K562 (cell line): ENCODE measurements around the gene ZFP69B. TPM values are rescaled to one million over a fixed set of nuclear protein-coding genes. Genes with fewer than 3 reads are reported as not detected.
A peak's percentile ranks its signal among the peaks of the same experiment; 100 is the strongest.

ENCODE experiments used
- ATAC-seq: fragments of 200-7000 bp; cut with Tn5 transposase; 3 replicates; pipeline ENCODE4 v1.9.1; 2020; ENCODE audit warnings: moderate library complexity
- BruUV-seq: library from RNA; stranded (reverse); fragments of 400-500 nt; replicated peaks from 2 replicates; lab custom pipeline; 2021; lab: Mats Ljungman, UMichigan
- CTCF ChIA-PET: fragments of 300-600 bp; formaldehyde crosslinking; extraction: SDS; loops from one replicate; lab custom pipeline; 2021; ENCODE audit warnings: low intra/inter-chr PET ratio; lab: Yijun Ruan, JAX
- POLR2A ChIA-PET: fragments of 300-600, 350-650 bp; sonication (Branson Sonifier 250); formaldehyde crosslinking; extraction: SDS; loops from one replicate; lab custom pipeline; 2021; ENCODE audit warnings: antibody characterized with exemption, inconsistent platforms; lab: Yijun Ruan, JAX
- DNase-seq, 4 experiments: peaks; one replicate each; pipeline versions ENCODE4 v3.0.0 to v3.0.0-alpha.2; 2011 to 2018; ENCODE audit warnings: low spot score in 3 of 4, mixed read lengths in 3 of 4; ENCODE audit errors: extremely low read depth in 1 of 4
- FAIRE-seq: peaks from 2 replicates; lab custom pipeline; 2011; peaks lifted over from hg19 to GRCh38; lab: Jason Lieb, UNC
- H2AFZ ChIP-seq: 2 replicates; pipeline ENCODE4 v1.6.0; 2011; ENCODE audit warnings: low read depth, low read length, control low read depth, inconsistent platforms
- H3K27ac ChIP-seq: fragments of 200-600 bp; 3 replicates; pipeline ENCODE4 v1.8.0; 2011; ENCODE audit warnings: low read depth, mild to moderate bottlenecking, control low read depth, inconsistent platforms, low read length, moderate library complexity, mixed read lengths; ENCODE audit errors: extremely low read depth
- H3K27me3 ChIP-seq, 2 experiments: fragments of 300-600 bp in 1 of 2; 2 replicates in 1 of 2; 3 replicates in 1 of 2; pipeline versions ENCODE4 v1.6.0 to v1.8.0; 2011; ENCODE audit warnings: inconsistent platforms in 2 of 2, low read length in 2 of 2, mild to moderate bottlenecking in 1 of 2, mixed read lengths in 1 of 2, moderate library complexity in 1 of 2; ENCODE audit not compliant: control insufficient read depth in 2 of 2, insufficient read depth in 2 of 2
- H3K36me3 ChIP-seq: fragments of 300-600 bp; 3 replicates; pipeline ENCODE4 v1.8.0; 2011; ENCODE audit warnings: mild to moderate bottlenecking, low read length, inconsistent platforms; ENCODE audit not compliant: control insufficient read depth, insufficient read depth
- H3K4me1 ChIP-seq, 2 experiments: fragments of 200-600 bp in 1 of 2; replicated peaks in 1 of 2; 2 replicates in 1 of 2; 3 replicates in 1 of 2; pipeline versions ENCODE4 v1.5.1 to v1.8.0; 2011; ENCODE audit warnings: inconsistent platforms in 2 of 2, low read length in 2 of 2, mild to moderate bottlenecking in 1 of 2, mixed read lengths in 1 of 2, moderate library complexity in 1 of 2; ENCODE audit not compliant: control insufficient read depth in 2 of 2, insufficient read depth in 2 of 2
- H3K4me2 ChIP-seq: 2 replicates; pipeline ENCODE4 v1.6.1; 2011; ENCODE audit warnings: low read length, control low read depth, inconsistent platforms, mixed read lengths; ENCODE audit not compliant: insufficient read depth
- H3K4me3 ChIP-seq: fragments of 200-600 bp; sonication (generic), shearing (Covaris generic); 2 replicates; pipeline ENCODE4 v1.5.1; 2016; ENCODE audit warnings: control low read depth, inconsistent platforms
- H3K79me2 ChIP-seq: fragments of 200-600 bp; 3 replicates; pipeline ENCODE4 v1.8.0; 2011; ENCODE audit warnings: low read length, inconsistent platforms; ENCODE audit not compliant: control insufficient read depth, insufficient read depth
- H3K9ac ChIP-seq, 2 experiments: 2 replicates each; pipeline versions ENCODE4 v1.6.0 to v1.6.1; 2011; ENCODE audit warnings: low read depth in 2 of 2, low read length in 2 of 2, control low read depth in 1 of 2, inconsistent platforms in 1 of 2, mild to moderate bottlenecking in 1 of 2, mixed read lengths in 1 of 2; ENCODE audit not compliant: insufficient read depth in 1 of 2
- H3K9me1 ChIP-seq: one replicate; pipeline ENCODE4 v1.6.0; 2011; ENCODE audit warnings: inconsistent platforms, mild to moderate bottlenecking, low read length, moderate library complexity; ENCODE audit not compliant: control insufficient read depth, insufficient read depth
- H3K9me3 ChIP-seq: replicated peaks from 2 replicates; pipeline ENCODE4 v1.5.1; 2011; ENCODE audit warnings: low read depth, low read length, inconsistent platforms; ENCODE audit not compliant: control insufficient read depth, insufficient read depth
- H4K20me1 ChIP-seq: replicated peaks from 2 replicates; pipeline ENCODE4 v1.6.1; 2011; ENCODE audit warnings: low read length, inconsistent platforms, mixed read lengths; ENCODE audit not compliant: control insufficient read depth, insufficient read depth
- BRF1 ChIP-seq: IDR thresholded peaks from 3 replicates; pipeline ENCODE4 v1.6.1; 2011; ENCODE audit warnings: borderline replicate concordance, mild to moderate bottlenecking; ENCODE audit not compliant: insufficient read length; ENCODE audit errors: extremely low read depth
- ETS2 ChIP-seq: IDR thresholded peaks from 2 replicates; pipeline ENCODE4 v1.6.1; 2016; ENCODE audit warnings: borderline replicate concordance, missing genetic modification characterization, mild to moderate bottlenecking, moderate library complexity, missing compliant biosample characterization; ENCODE audit not compliant: poor library complexity, severe bottlenecking
- MYNN ChIP-seq, 2 experiments: sonication (generic); formaldehyde crosslinking in 1 of 2; IDR thresholded peaks; 2 replicates each; pipeline versions ENCODE4 v1.5.0 to v1.6.1; 2016 to 2020; ENCODE audit warnings: antibody characterized with exemption in 1 of 2, missing genetic modification reagents in 1 of 2
- PKNOX1 ChIP-seq: fragments of 450-650 bp; IDR thresholded peaks from 2 replicates; pipeline ENCODE4 v1.6.1; 2016
- PTBP1 ChIP-seq: fragments of 200-400 bp; formaldehyde crosslinking; IDR thresholded peaks from 2 replicates; pipeline ENCODE4 v1.6.1; 2017; ENCODE audit warnings: low read depth, low read length
- ZBTB1 ChIP-seq: sonication (generic); formaldehyde crosslinking; IDR thresholded peaks from 2 replicates; pipeline ENCODE4 v1.8.1; 2023; ENCODE audit warnings: missing genetic modification reagents, low read depth, mild to moderate bottlenecking, borderline replicate concordance
- ZBTB2 ChIP-seq: fragments of 450-650 bp; IDR thresholded peaks from 2 replicates; pipeline ENCODE4 v1.6.1; 2016; ENCODE audit warnings: antibody characterized with exemption
- ZBTB33 ChIP-seq: sonication (generic); formaldehyde crosslinking; IDR thresholded peaks from 2 replicates; pipeline ENCODE4 v1.8.1; 2023; ENCODE audit warnings: mild to moderate bottlenecking, missing genetic modification reagents
- ZNF696 ChIP-seq: fragments of 250-450 bp; sonication (Bioruptor Pico); conservative IDR thresholded peaks from 2 replicates; pipeline ENCODE4 v1.4.0; 2020; ENCODE audit warnings: mild to moderate bottlenecking, moderate library complexity
- WGBS: fragments of 100-300 bp; shearing (Covaris generic); methylation state at CpG from one replicate; pipeline ENCODE4 v1.1.6; 2016; ENCODE audit warnings: low coverage, mixed read lengths; ENCODE audit not compliant: insufficient coverage; ENCODE audit errors: missing lambda C conversion rate; 5-methylcytosine and 5-hydroxymethylcytosine counted together
- in situ Hi-C: fragments of 300-500 bp; cut with MboI; formaldehyde crosslinking; loops from 4 replicates; pipeline ENCODE4 v1.15.0; 2018; ENCODE audit warnings: inconsistent platforms, mixed read lengths
- intact Hi-C: fragments of 100-400 bp; cut with micrococcal nuclease; formaldehyde crosslinking; loops from 2 replicates; pipeline ENCODE4 v1.14.2; 2022
- polyA plus RNA-seq, 8 experiments: library from polyadenylated mRNA; depleted of rRNA in 4 of 8; stranded (reverse) in 5 of 8; unstranded in 3 of 8; fragments of >200 nt; fragmentation: Nextera tagmentation in 2 of 8; fragmentation: Illumina TruSeq in 1 of 8; extraction: Ambion mirVana in 2 of 8; extraction: Trizol in 1 of 8; gene quantifications; 2 replicates each; pipeline versions ENCODE4 v1.2.1 to v1.2.3, GENCODE V29; 2011 to 2014; ENCODE audit warnings: inconsistent platforms in 1 of 8, missing spikeins in 1 of 8
- total RNA-seq, 7 experiments: library from RNA; depleted of rRNA in 6 of 7; stranded (reverse); fragments of >200 nt in 6 of 7; fragmentation: Illumina TruSeq in 2 of 7; extraction: Trizol in 2 of 7; gene quantifications; 2 replicates each; pipeline versions ENCODE4 v1.2.1 to v1.2.3, GENCODE V29; 2011 to 2021; ENCODE audit warnings: low replicate concordance in 1 of 7
- TF ChIP-seq, protein P1 (sequence below): sonication (generic); formaldehyde crosslinking; IDR thresholded peaks from 2 replicates; pipeline ENCODE4 v1.8.0; 2022; ENCODE audit warnings: missing genetic modification reagents, mild to moderate bottlenecking, borderline replicate concordance
- TF ChIP-seq, protein P2 (sequence below): sonication (generic); formaldehyde crosslinking; IDR thresholded peaks from 2 replicates; pipeline ENCODE4 v1.8.1; 2023; ENCODE audit warnings: mild to moderate bottlenecking, missing genetic modification reagents

ZFP69B gene
- total and polyA plus RNA-seq, 9 of the 15 experiments (the other 6 are each of a cell fraction or from before 2014, with no cell fraction given), result 1.6 to 10.3 (median 8.4) TPM

- peaks cover 8 to 25% of the 10 kb centered on the region in 2 experiments for H3K4me1 ChIP-seq
- H4K20me1 ChIP-seq, result no peaks in the 10 kb centered on the region
- DNase-seq, result peak; percentile 50 to 80 (median 54)
- H2AFZ ChIP-seq, result no peak overlapping the region
- peaks cover 53% of the 10 kb centered on the region for H3K36me3 ChIP-seq
- no peaks in the 10 kb centered on the region for H3K9me3 ChIP-seq
- intact Hi-C loops, result loop anchor here (2.0 to 5.0 kb wide), 5 partner anchors 66 to 323 kb away; partner anchors contain the start of gene COL9A2
- in situ Hi-C loops, result loop anchor here (5.0 kb wide), 3 partner anchors 68 to 323 kb away; no protein-coding TSS in a partner anchor
- H3K9me1 ChIP-seq, result no peaks in the 10 kb centered on the region
- no peaks in the 10 kb centered on the region for H3K27me3 ChIP-seq
- peak; percentile 85 for FAIRE-seq
- H3K4me2 ChIP-seq, result no peak overlapping the region
- H3K27ac ChIP-seq, result no peak overlapping the region
- no peak overlapping the region for H3K4me3 ChIP-seq
- peak; percentile 69 for ATAC-seq
- no peak overlapping the region for H3K9ac ChIP-seq
- ChIA-PET CTCF (interaction anchor here (0.6 to 5.1 kb wide), 12 partner anchors 20 to 664 kb away, joined by 3 to 43 read pairs (median 6); partner anchors contain the start of gene PPT1), POLR2A (interaction anchor here (0.7 to 1.8 kb wide), 11 partner anchors 10 to 262 kb away, joined by 3 to 7 read pairs (median 4); no protein-coding TSS in a partner anchor)
- BruUV-seq, result no TSS peak
- H3K79me2 ChIP-seq, result peaks cover 94% of the 10 kb centered on the region
- 48% methylated on average over 11 of the region's 11 CpGs for WGBS
- TF ChIP-seq MYNN (IDR thresholded peaks at IDR 0.05) (no peak), MYNN (CRISPR knock-in tag; IDR thresholded peaks at IDR 0.05) (no peak), ZBTB33 (no peak; the same call in 1 of the 2 replicates), PKNOX1 (no peak), ZBTB2 (no peak), BRF1 (no peak), ZNF696 (CRISPR knock-in tag) (no peak), ZBTB1 (no peak), PTBP1 (no peak), ETS2 (no peak)
- TF ChIP-seq, protein P1, sequence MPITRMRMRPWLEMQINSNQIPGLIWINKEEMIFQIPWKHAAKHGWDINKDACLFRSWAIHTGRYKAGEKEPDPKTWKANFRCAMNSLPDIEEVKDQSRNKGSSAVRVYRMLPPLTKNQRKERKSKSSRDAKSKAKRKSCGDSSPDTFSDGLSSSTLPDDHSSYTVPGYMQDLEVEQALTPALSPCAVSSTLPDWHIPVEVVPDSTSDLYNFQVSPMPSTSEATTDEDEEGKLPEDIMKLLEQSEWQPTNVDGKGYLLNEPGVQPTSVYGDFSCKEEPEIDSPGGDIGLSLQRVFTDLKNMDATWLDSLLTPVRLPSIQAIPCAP (CRISPR knock-in tag), result no peak
- TF ChIP-seq, protein P2, sequence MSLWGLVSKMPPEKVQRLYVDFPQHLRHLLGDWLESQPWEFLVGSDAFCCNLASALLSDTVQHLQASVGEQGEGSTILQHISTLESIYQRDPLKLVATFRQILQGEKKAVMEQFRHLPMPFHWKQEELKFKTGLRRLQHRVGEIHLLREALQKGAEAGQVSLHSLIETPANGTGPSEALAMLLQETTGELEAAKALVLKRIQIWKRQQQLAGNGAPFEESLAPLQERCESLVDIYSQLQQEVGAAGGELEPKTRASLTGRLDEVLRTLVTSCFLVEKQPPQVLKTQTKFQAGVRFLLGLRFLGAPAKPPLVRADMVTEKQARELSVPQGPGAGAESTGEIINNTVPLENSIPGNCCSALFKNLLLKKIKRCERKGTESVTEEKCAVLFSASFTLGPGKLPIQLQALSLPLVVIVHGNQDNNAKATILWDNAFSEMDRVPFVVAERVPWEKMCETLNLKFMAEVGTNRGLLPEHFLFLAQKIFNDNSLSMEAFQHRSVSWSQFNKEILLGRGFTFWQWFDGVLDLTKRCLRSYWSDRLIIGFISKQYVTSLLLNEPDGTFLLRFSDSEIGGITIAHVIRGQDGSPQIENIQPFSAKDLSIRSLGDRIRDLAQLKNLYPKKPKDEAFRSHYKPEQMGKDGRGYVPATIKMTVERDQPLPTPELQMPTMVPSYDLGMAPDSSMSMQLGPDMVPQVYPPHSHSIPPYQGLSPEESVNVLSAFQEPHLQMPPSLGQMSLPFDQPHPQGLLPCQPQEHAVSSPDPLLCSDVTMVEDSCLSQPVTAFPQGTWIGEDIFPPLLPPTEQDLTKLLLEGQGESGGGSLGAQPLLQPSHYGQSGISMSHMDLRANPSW (CRISPR knock-in tag), result no peak
Measured at GRCh38 chr1:40404670-40405462, 45.4 kb upstream of the ZFP69B start.
